GM12878 (cell line): ENCODE data around the gene BMAL1.

ENCODE experiments used
- ATF7 ChIP-seq: fragments of 450-650 bp; IDR thresholded peaks from 2 replicates; pipeline ENCODE4 v1.6.1; 2016; ENCODE audit warnings: low read depth, mild to moderate bottlenecking
- CREB1 ChIP-seq: IDR thresholded peaks from 2 replicates; pipeline ENCODE4 v1.6.1; 2012; ENCODE audit warnings: low read depth, mild to moderate bottlenecking, inconsistent platforms
- EGR1 ChIP-seq, 2 experiments: IDR thresholded peaks; 1 replicate in 1 of 2; 2 replicates in 1 of 2; pipeline ENCODE4 v1.6.1; 2011 to 2012; ENCODE audit warnings: low read depth in 2 of 2, low read length in 2 of 2, borderline replicate concordance in 1 of 2, mild to moderate bottlenecking in 1 of 2, moderate library complexity in 1 of 2
- HDAC2 ChIP-seq: fragments of 200-600 bp; sonication (generic); IDR thresholded peaks from 2 replicates; pipeline ENCODE4 v1.6.1; 2017
- IKZF2 ChIP-seq, 2 experiments: fragments of 450-650 bp; IDR thresholded peaks; 2 replicates each; pipeline ENCODE4 v1.6.1; 2017; ENCODE audit warnings: mild to moderate bottlenecking in 2 of 2, moderate library complexity in 2 of 2
- JUND ChIP-seq: IDR thresholded peaks from 2 replicates; pipeline ENCODE4 v1.6.1; 2012; ENCODE audit warnings: low read depth, mild to moderate bottlenecking, low read length, improper control_type of control experiment, moderate library complexity
- MTA3 ChIP-seq: IDR thresholded peaks from 2 replicates; pipeline ENCODE4 v1.6.1; 2012; ENCODE audit warnings: low read length, inconsistent platforms, borderline replicate concordance
- NR2C1 ChIP-seq: fragments of 450-650 bp; IDR thresholded peaks from 2 replicates; pipeline ENCODE4 v1.6.1; 2017; ENCODE audit warnings: antibody characterized with exemption, mild to moderate bottlenecking, moderate library complexity
- NR2C2 ChIP-seq: IDR thresholded peaks from 2 replicates; pipeline ENCODE4 v1.6.1; 2011; ENCODE audit warnings: borderline replicate concordance, low read depth; ENCODE audit not compliant: control insufficient read depth, insufficient read length
- NR2F1 ChIP-seq: fragments of 450-650 bp; conservative IDR thresholded peaks from 2 replicates; pipeline ENCODE4 v1.6.1; 2017; ENCODE audit warnings: mild to moderate bottlenecking
- RAD51 ChIP-seq: fragments of 450-650 bp; IDR thresholded peaks from 2 replicates; pipeline ENCODE4 v1.6.1; 2016; ENCODE audit warnings: moderate library complexity, mild to moderate bottlenecking, inconsistent platforms
- TF ChIP-seq, protein P1 (sequence below), 3 experiments: IDR thresholded peaks in 2 of 3; conservative IDR thresholded peaks in 1 of 3; 2 replicates each; pipeline ENCODE4 v1.5.1; 2011; ENCODE audit warnings: low read depth in 3 of 3, low read length in 3 of 3, mild to moderate bottlenecking in 3 of 3, control low read depth in 2 of 3, moderate library complexity in 2 of 3, inconsistent platforms in 1 of 3, mixed read lengths in 1 of 3; ENCODE audit not compliant: control insufficient read depth in 2 of 3, insufficient read depth in 1 of 3; ENCODE audit errors: extremely low read depth in 1 of 3

DNA sequence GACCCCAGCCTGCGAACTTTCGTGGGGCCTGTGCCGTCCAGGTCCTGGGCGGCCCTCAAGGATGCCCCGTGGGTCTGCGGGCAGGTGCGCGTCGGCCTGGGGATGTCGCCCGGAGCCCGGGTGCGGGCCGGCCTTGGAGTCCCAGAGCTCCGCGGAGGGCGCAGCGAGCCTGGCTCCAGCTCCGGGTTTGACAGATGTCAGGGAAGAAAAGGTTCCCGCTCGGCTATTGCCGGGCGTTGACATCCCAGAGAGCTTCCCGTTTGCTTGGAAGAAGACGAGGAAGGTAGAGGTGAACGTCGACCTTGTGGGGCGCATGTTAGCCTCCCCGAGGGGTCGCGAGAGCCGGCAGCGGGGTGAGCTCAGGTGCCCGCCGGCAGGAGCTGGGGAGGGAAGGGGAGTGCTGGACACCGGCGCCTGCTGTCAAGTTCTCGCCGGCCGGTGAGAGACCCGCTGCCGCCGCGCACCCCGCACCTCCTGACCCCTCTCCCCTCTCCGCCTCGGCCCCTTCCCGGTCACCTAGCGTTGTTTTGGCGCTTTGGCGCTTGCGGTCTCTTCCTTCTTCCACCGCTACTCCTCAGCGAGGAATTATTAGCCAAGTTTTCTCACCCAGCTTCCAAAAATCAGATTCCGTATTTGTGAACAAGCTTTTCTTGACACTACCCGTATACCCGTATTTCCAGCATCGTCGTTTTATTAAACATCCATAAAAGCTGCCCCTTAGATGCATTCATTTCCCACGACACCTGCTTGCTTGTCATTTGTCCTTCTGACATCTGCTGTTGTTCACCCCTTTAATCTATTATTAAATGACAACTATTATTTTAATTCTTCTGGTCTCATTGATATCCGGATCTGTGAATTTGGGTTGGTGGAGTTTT lies 1.3 kb downstream of the BMAL1 start:
- no peak for TF ChIP-seq CREB1
- TF ChIP-seq EGR1 (IDR thresholded peaks at IDR 0.05; ENCODE audit: borderline replicate concordance in 1 of 2, low read depth in 2 of 2, low read length in 2 of 2): no peak
- no peak for TF ChIP-seq HDAC2
- TF ChIP-seq NR2F1: 0 out of 2 replicates have a peak, but pooled peaks have one; percentile 9
- TF ChIP-seq RAD51: no peak
- no peak for TF ChIP-seq NR2C2
- TF ChIP-seq MTA3: no peak
- no peak for TF ChIP-seq IKZF2 (IDR thresholded peaks at IDR 0.05)
- TF ChIP-seq NR2C1: no peak
- TF ChIP-seq ATF7: no peak
- TF ChIP-seq JUND: no peak
- TF ChIP-seq, protein P1, sequence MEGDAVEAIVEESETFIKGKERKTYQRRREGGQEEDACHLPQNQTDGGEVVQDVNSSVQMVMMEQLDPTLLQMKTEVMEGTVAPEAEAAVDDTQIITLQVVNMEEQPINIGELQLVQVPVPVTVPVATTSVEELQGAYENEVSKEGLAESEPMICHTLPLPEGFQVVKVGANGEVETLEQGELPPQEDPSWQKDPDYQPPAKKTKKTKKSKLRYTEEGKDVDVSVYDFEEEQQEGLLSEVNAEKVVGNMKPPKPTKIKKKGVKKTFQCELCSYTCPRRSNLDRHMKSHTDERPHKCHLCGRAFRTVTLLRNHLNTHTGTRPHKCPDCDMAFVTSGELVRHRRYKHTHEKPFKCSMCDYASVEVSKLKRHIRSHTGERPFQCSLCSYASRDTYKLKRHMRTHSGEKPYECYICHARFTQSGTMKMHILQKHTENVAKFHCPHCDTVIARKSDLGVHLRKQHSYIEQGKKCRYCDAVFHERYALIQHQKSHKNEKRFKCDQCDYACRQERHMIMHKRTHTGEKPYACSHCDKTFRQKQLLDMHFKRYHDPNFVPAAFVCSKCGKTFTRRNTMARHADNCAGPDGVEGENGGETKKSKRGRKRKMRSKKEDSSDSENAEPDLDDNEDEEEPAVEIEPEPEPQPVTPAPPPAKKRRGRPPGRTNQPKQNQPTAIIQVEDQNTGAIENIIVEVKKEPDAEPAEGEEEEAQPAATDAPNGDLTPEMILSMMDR (IDR thresholded peaks at IDR 0.05 in 2 of 3, conservative IDR thresholded peaks at IDR 0.05 in 1 of 3; ENCODE audit: control insufficient read depth in 2 of 3, extremely low read depth in 1 of 3, insufficient read depth in 1 of 3, low read depth in 3 of 3, low read length in 3 of 3): no peak
